Upper lobe of left lung (tissue), 4 donors: ENCODE results near the gene DGKQ.

ENCODE experiments used
- CTCF ChIP-seq, 6 experiments: fragments of 450-650 bp in 4 of 6; fragments of 200-600 bp in 2 of 6; sonication (generic) in 2 of 6; IDR thresholded peaks; one replicate each; pipeline ENCODE4 v1.5.1; 2016 to 2019; ENCODE audit warnings: antibody characterized with exemption in 6 of 6
- POLR2AphosphoS5 ChIP-seq, 2 donors: sonication (generic); formaldehyde crosslinking; IDR thresholded peaks; one replicate each; pipeline ENCODE4 v1.5.1; 2017; ENCODE audit warnings: antibody characterized with exemption in 2 of 2

GRCh38 chr4:921830-922331 is 51.5 kb downstream of the DGKQ start:
- TF ChIP-seq CTCF (IDR thresholded peaks at IDR 0.05) (no peak), POLR2AphosphoS5 (IDR thresholded peaks at IDR 0.05) (no peak)
